Rectal smooth muscle tissue (tissue), 1 donor: Measurements from ENCODE around the gene ANKRD55.

Source experiments
- H3K27ac ChIP-seq: one replicate; pipeline ENCODE4 v1.7.0; 2013; ENCODE audit warnings: low read depth, low read length, inconsistent platforms
- H3K27me3 ChIP-seq: one replicate; pipeline ENCODE4 v1.7.0; 2013; ENCODE audit warnings: low read length; ENCODE audit not compliant: control insufficient read depth, insufficient read depth
- H3K36me3 ChIP-seq: one replicate; pipeline ENCODE4 v1.7.0; 2013; ENCODE audit warnings: low read length; ENCODE audit not compliant: control insufficient read depth, insufficient read depth
- H3K4me1 ChIP-seq: one replicate; pipeline ENCODE4 v1.7.0; 2013; ENCODE audit warnings: low read length; ENCODE audit not compliant: control insufficient read depth, insufficient read depth
- H3K4me3 ChIP-seq: one replicate; pipeline ENCODE4 v1.7.0; 2013; ENCODE audit warnings: low read length
- H3K9ac ChIP-seq: one replicate; pipeline ENCODE4 v1.7.0; 2013; ENCODE audit warnings: low read length

Gene ANKRD55

DNA sequence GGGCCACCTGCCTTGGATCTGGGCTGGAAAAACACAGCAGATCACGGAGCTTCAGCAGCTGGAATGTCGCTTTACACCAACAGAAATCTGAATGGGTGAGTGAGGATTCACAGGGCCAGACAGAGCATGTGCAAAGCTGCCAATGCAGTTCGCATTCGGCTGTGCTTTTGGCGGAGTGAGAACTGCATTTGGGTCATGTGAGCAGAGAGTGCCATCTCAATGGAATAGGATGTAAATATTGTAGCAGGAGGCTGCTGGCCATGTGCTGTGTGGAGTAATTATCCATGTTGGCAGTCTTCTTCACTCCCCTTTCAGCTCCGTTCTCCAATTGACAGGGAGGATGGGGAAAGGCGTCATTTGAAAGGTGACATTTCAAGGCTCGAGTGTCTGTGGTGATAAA is at the start of gene ANKRD55:
Gene ANKRD55, minus strand, starts transcription at position 101 of the 400 bp plus-strand sequence. CDS start 417 bp downstream, outside the sequence.
- Histone ChIP-seq H3K36me3 (no peaks in the 10 kb centered on the region), H3K4me1 (no peaks in the 10 kb centered on the region), H3K4me3 (no peak within 1 kb of the TSS), H3K9ac (no peak within 1 kb of the TSS), H3K27ac (no peak within 1 kb of the TSS), H3K27me3 (no peaks in the 10 kb centered on the region)

GRCh38 chr5:56282216-56282615 is 49.1 kb upstream of the ANKRD55 start:
- no peak overlapping the region for H3K4me3 ChIP-seq
- no peaks in the 10 kb centered on the region for H3K36me3 ChIP-seq
- H3K4me1 ChIP-seq, result peaks cover 17% of the 10 kb centered on the region
- no peaks in the 10 kb centered on the region for H3K27me3 ChIP-seq
- no peak overlapping the region for H3K9ac ChIP-seq
- no peak overlapping the region for H3K27ac ChIP-seq

DNA sequence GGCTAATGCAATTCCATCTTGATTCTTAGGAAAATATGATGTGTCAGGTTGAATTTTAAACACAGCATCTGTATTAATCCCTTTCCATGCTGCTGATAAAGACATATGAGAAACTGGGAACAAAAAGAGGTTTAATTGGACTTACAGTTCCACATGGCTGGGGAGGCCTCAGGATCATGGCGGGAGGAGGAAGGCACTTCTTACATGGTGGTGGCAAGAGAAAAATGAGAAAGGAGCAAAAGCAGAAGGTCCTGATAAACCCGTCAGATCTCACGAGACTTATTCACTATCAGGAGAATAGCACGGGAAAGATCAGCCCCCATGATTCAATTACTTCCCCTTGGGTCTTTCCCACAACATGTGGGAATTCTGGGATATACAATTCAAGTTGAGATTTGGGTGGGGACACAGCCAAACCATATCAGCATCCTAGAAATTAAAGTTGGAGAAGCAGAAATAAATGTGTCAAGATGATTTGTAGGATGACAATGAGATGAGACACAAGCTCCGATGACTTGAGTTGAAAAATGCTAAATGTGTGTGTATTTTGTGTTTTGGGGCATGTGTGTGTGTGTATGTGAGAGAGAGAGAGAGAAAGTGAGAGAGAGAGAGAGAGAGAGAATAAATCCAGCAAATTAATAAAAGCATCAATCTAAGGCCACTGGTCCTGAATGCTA is 48.5 kb upstream of the ANKRD55 start:
- H3K27ac ChIP-seq, result no peak overlapping the region
- H3K9ac ChIP-seq, result no peak overlapping the region
- peaks cover 17% of the 10 kb centered on the region for H3K4me1 ChIP-seq
- H3K36me3 ChIP-seq, result no peaks in the 10 kb centered on the region
- no peaks in the 10 kb centered on the region for H3K27me3 ChIP-seq
- H3K4me3 ChIP-seq, result no peak overlapping the region

DNA sequence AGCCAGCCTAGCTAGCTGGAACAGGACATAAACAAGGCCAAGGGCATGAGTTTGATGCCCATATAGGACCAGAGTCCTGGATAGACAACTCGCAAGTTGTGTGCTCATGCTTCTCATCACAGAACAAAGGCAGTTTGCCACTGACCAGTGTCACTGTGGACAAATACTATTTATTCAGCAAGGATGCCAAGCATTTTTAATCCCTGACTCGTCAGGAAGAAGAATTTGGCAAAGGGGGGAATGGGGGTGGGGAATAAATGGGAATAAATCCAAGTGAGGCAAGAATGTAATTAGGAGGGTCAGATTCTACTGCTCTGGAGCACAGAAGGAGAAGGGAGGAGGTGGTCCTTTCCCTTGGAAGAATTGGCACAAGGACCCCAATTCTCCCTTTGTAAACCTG is 46.8 kb upstream of the ANKRD55 start:
- H3K4me3 ChIP-seq, result no peak overlapping the region
- H3K36me3 ChIP-seq, result no peaks in the 10 kb centered on the region
- no peak overlapping the region for H3K27ac ChIP-seq
- no peak overlapping the region for H3K9ac ChIP-seq
- peaks cover 15% of the 10 kb centered on the region for H3K4me1 ChIP-seq
- H3K27me3 ChIP-seq, result no peaks in the 10 kb centered on the region

DNA sequence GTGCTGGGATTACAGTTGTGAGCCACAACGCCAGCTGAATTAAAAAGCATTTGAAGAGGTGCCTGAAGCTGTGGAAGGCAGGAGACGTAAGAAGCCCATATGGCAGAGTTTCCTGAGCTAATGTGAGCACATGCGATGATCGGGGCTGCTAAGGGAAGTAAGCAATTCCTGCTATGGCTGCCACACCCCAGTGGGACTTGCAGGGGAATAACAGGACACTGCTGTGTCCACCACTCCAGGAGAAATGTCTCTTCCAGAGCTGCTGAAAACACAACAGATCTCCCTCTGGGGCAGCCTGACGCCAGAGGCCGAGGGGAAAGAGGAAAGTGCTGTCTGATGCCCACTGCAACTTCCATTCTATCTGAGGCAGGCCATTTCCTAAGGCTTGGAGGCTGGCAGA is 46.2 kb upstream of the ANKRD55 start:
- H3K4me3 ChIP-seq, result no peak overlapping the region
- H3K9ac ChIP-seq, result no peak overlapping the region
- no peaks in the 10 kb centered on the region for H3K27me3 ChIP-seq
- no peak overlapping the region for H3K27ac ChIP-seq
- peaks cover 15% of the 10 kb centered on the region for H3K4me1 ChIP-seq
- H3K36me3 ChIP-seq, result no peaks in the 10 kb centered on the region

GRCh38 chr5:56278335-56278753 is 45.2 kb upstream of the ANKRD55 start:
- H3K27ac ChIP-seq, result no peak overlapping the region
- no peak overlapping the region for H3K9ac ChIP-seq
- H3K4me1 ChIP-seq, result peaks cover 15% of the 10 kb centered on the region
- H3K4me3 ChIP-seq, result no peak overlapping the region
- no peaks in the 10 kb centered on the region for H3K27me3 ChIP-seq
- H3K36me3 ChIP-seq, result no peaks in the 10 kb centered on the region

DNA sequence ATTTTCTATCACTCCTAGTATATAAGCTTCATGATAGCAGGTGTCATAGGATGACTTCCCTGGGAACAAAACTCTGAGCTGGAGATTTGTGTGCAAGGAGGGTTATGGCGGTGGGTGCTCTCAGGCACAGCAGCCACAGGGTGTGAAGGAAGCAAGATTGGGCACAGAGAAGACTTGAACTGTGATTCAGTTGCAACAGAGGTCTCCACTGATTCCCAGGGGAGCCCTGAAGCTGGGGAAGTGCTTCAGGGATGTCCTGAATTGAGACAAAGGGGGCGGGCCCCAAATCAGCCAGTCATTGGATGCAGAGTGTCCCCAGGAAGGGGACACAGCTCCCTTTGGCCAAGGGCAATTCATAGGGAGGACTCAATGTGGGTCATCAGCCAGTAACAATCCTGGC is 44.4 kb upstream of the ANKRD55 start:
- Histone ChIP-seq H3K9ac (no peak overlapping the region), H3K4me1 (peaks cover 15% of the 10 kb centered on the region), H3K27ac (no peak overlapping the region), H3K4me3 (no peak overlapping the region), H3K27me3 (no peaks in the 10 kb centered on the region), H3K36me3 (no peaks in the 10 kb centered on the region)

DNA sequence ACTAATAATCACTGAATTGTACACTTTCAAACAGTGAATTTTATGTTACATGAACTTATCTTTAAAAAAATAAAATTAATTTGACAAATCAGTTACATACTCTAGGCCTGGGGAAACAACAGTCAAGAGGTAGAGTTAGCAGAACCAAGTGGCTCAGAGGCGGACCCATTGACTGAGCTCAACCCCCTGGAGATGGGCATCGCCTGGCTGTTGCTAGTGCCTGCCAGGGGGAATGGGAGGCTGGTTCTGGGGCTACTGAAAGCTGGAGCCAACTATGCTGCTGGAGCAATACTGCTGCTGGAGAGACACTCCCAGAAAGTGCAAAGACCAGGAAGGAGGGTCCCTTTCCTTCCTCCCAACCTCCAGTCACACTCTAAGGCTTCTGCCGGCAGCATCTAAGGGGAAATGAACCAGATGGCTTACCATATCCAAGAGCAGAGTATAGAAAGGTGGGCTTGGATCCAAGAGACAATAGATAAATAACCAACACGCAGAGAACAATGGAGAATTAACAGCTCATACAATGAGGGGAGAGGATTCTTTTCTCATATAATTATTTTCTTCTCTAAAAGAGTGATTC is 40.3 kb upstream of the ANKRD55 start:
- Histone ChIP-seq H3K27ac (no peak overlapping the region), H3K27me3 (no peaks in the 10 kb centered on the region), H3K4me3 (no peak overlapping the region), H3K4me1 (peaks cover 9% of the 10 kb centered on the region), H3K36me3 (no peaks in the 10 kb centered on the region), H3K9ac (no peak overlapping the region)

DNA sequence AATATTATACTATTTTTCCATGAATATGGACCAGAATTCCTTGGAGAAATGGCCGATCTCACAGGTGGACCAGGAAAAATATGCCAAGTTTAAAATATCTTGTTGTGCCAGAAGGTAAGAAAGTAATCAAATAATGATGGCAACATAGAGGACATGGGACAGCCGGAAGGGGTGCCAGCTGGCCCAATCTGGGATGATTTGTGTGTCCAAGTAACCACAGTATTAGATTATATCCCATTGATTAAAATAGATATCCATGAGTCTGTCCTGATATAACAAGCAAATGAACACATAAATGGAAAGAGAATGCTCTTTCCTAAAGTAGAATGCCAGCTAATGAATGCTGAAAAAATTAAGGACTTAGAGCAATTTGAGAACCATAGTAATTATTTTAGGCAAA is 39.6 kb upstream of the ANKRD55 start:
- Histone ChIP-seq H3K27ac (no peak overlapping the region), H3K4me1 (peaks cover 2% of the 10 kb centered on the region), H3K9ac (no peak overlapping the region), H3K27me3 (no peaks in the 10 kb centered on the region), H3K4me3 (no peak overlapping the region), H3K36me3 (no peaks in the 10 kb centered on the region)

DNA sequence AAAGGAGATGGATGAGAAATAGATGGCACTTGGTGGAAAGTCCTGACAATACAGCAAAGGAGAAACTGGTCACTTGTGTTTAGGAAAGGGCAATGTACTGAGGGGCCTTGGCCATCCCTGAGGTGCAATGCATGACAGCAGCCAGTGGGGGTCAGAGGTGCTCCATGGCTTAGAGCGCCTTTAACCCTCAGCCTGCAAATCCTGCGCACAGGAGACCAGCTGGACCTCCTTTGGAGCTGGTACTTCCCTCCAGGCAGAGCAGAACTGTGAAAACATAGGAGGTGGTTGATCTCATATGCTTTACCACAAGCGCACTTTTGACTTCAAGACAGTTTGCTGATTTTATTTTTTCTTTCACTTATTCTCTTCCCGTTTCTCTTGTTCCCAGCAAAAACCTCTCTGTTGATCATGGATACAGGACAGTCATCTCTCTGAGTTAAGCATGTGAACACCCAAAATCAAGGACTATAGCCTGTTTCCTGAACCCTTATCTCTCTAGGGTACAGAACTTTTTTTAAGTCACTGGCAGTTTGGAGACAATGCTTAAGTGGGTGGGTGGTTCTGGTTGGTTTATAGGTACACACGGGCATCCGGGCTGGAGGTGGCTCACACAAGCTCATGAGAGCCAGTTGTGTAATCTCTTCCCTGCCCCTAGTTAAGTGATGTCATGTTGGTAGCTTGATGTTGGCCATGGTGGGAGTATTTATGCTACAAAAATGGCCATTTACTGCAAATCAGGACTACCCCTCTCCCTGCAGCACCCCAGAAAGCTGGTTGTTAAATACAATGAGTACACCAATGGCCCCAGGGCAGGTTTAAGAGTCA is 37.6 kb upstream of the ANKRD55 start:
- no peak overlapping the region for H3K9ac ChIP-seq
- no peak overlapping the region for H3K4me3 ChIP-seq
- no peaks in the 10 kb centered on the region for H3K27me3 ChIP-seq
- no peak overlapping the region for H3K27ac ChIP-seq
- H3K36me3 ChIP-seq, result no peaks in the 10 kb centered on the region
- no peaks in the 10 kb centered on the region for H3K4me1 ChIP-seq

GRCh38 chr5:56270058-56270457 is 36.9 kb upstream of the ANKRD55 start:
- H3K27ac ChIP-seq, result no peak overlapping the region

GRCh38 chr5:56269216-56269927 is 36.2 kb upstream of the ANKRD55 start:
- no peak overlapping the region for H3K27ac ChIP-seq
- H3K9ac ChIP-seq, result no peak overlapping the region

More at GRCh38 chr5:56270058-56270457, 36.9 kb upstream of the ANKRD55 start:
- Histone ChIP-seq H3K4me1 (no peaks in the 10 kb centered on the region), H3K27me3 (no peaks in the 10 kb centered on the region), H3K4me3 (no peak overlapping the region), H3K9ac (no peak overlapping the region), H3K36me3 (no peaks in the 10 kb centered on the region)

More at GRCh38 chr5:56269216-56269927, 36.2 kb upstream of the ANKRD55 start:
- no peak overlapping the region for H3K4me3 ChIP-seq
- no peaks in the 10 kb centered on the region for H3K36me3 ChIP-seq
- no peaks in the 10 kb centered on the region for H3K27me3 ChIP-seq
- no peaks in the 10 kb centered on the region for H3K4me1 ChIP-seq
